H1 (cell line): ENCODE data around the gene GULP1. TPM values are rescaled to one million over a fixed set of nuclear protein-coding genes. Genes with fewer than 3 reads are reported as not detected.

Source experiments
- CTCF ChIA-PET: fragments of 300-600 bp; sonication (Branson Sonifier 250); formaldehyde crosslinking; loops from one replicate; lab custom pipeline; 2021; ENCODE audit not compliant: partially characterized antibody; lab: Charles Lee
- POLR2A ChIA-PET: fragments of 300-600 bp; sonication (Branson Sonifier 250); formaldehyde crosslinking; loops from one replicate; lab custom pipeline; 2021; ENCODE audit warnings: inconsistent platforms; ENCODE audit not compliant: partially characterized antibody; lab: Charles Lee
- DNase-seq, 2 experiments: peaks; one replicate each; pipeline versions ENCODE4 v3.0.0 to v3.0.0-alpha.2; 2010 to 2022; ENCODE audit warnings: low spot score in 2 of 2, low read depth in 1 of 2, mixed read lengths in 1 of 2
- FAIRE-seq: peaks from 2 replicates; lab custom pipeline; 2011; peaks lifted over from hg19 to GRCh38; lab: Jason Lieb, UNC
- H2AFZ ChIP-seq: 2 replicates; pipeline ENCODE4 v1.8.1; 2012; ENCODE audit warnings: low read length, inconsistent platforms
- H2AK5ac ChIP-seq: 2 replicates; pipeline ENCODE4 v1.6.1; 2013; ENCODE audit warnings: low read depth, low read length
- H2BK120ac ChIP-seq: replicated peaks from 2 replicates; pipeline ENCODE3; 2013; ENCODE audit warnings: low read depth, low read length, inconsistent platforms
- H2BK12ac ChIP-seq: 2 replicates; pipeline ENCODE4 v1.6.1; 2013; ENCODE audit warnings: low read depth, low read length
- H2BK15ac ChIP-seq: 2 replicates; pipeline ENCODE4 v1.6.1; 2013; ENCODE audit warnings: low read length
- H2BK20ac ChIP-seq: 2 replicates; pipeline ENCODE4 v1.6.1; 2013; ENCODE audit warnings: low read length
- H2BK5ac ChIP-seq: 2 replicates; pipeline ENCODE4 v1.6.1; 2013; ENCODE audit warnings: low read depth, low read length
- H3K14ac ChIP-seq: 2 replicates; pipeline ENCODE4 v1.6.1; 2013; ENCODE audit warnings: inconsistent platforms; ENCODE audit not compliant: insufficient read length
- H3K18ac ChIP-seq: 2 replicates; pipeline ENCODE4 v1.6.1; 2013; ENCODE audit warnings: low read length; ENCODE audit errors: extremely low read depth
- H3K23ac ChIP-seq: 2 replicates; pipeline ENCODE4 v1.6.1; 2013; ENCODE audit warnings: inconsistent platforms; ENCODE audit not compliant: insufficient read length
- H3K23me2 ChIP-seq: 2 replicates; pipeline ENCODE4 v1.6.1; 2013; ENCODE audit warnings: low read depth, low read length
- H3K27ac ChIP-seq: 2 replicates; pipeline ENCODE4 v1.6.1; 2011; ENCODE audit warnings: low read depth, low read length, inconsistent platforms
- H3K27me3 ChIP-seq, 4 experiments: replicated peaks in 1 of 4; 1 replicate in 1 of 4; 2 replicates in 3 of 4; pipeline versions ENCODE4 v1.6.1 to v1.8.1; 2011 to 2013; ENCODE audit warnings: low read length in 3 of 4, mild to moderate bottlenecking in 3 of 4, inconsistent platforms in 2 of 4, mixed read lengths in 2 of 4, moderate library complexity in 1 of 4; ENCODE audit not compliant: control insufficient read depth in 3 of 4, insufficient read depth in 3 of 4; ENCODE audit errors: extremely low read depth in 1 of 4
- H3K36me3 ChIP-seq, 4 experiments: 2 replicates each; pipeline versions ENCODE4 v1.6.1 to v1.8.1; 2011 to 2013; ENCODE audit warnings: mild to moderate bottlenecking in 4 of 4, low read length in 3 of 4, moderate library complexity in 2 of 4, control low read depth in 1 of 4, inconsistent platforms in 1 of 4; ENCODE audit not compliant: insufficient read depth in 4 of 4, control insufficient read depth in 2 of 4
- H3K4ac ChIP-seq: replicated peaks from 2 replicates; pipeline ENCODE3; 2013; ENCODE audit warnings: low read length, low read depth, mixed read lengths, inconsistent platforms; ENCODE audit not compliant: insufficient read length
- H3K4me1 ChIP-seq, 4 experiments: replicated peaks in 1 of 4; 1 replicate in 1 of 4; 2 replicates in 3 of 4; pipeline versions ENCODE4 v1.6.1 to v1.8.1; 2011 to 2013; ENCODE audit warnings: low read length in 3 of 4, inconsistent platforms in 2 of 4, mixed read lengths in 1 of 4; ENCODE audit not compliant: insufficient read depth in 4 of 4, control insufficient read depth in 3 of 4
- H3K4me2 ChIP-seq, 2 experiments: 2 replicates each; pipeline versions ENCODE4 v1.6.1 to v1.8.1; 2011 to 2013; ENCODE audit warnings: low read depth in 2 of 2, low read length in 2 of 2, control low read depth in 1 of 2, inconsistent platforms in 1 of 2, mild to moderate bottlenecking in 1 of 2; ENCODE audit not compliant: insufficient read depth in 1 of 2
- H3K4me3 ChIP-seq, 4 experiments: fragments of 200-600, 300-600 bp in 1 of 4; sonication (generic), shearing (Covaris generic), sonication (Bioruptor Twin) in 1 of 4; 2 replicates each; pipeline versions ENCODE4 v1.5.1 to v1.8.1; 2011 to 2016; ENCODE audit warnings: low read length in 4 of 4, low read depth in 3 of 4, control low read depth in 2 of 4, inconsistent platforms in 2 of 4, mild to moderate bottlenecking in 2 of 4, mixed read lengths in 1 of 4, moderate library complexity in 1 of 4; ENCODE audit not compliant: insufficient read depth in 2 of 4; ENCODE audit errors: extremely low read depth in 1 of 4
- H3K56ac ChIP-seq: replicated peaks from 2 replicates; pipeline ENCODE3; 2013; ENCODE audit warnings: low read depth, mild to moderate bottlenecking, mixed read lengths, low read length, inconsistent platforms; ENCODE audit not compliant: insufficient read length
- H3K79me1 ChIP-seq: 2 replicates; pipeline ENCODE4 v1.6.1; 2013; ENCODE audit warnings: low read depth, low read length, control low read depth
- H3K79me2 ChIP-seq, 2 experiments: 2 replicates each; pipeline versions ENCODE4 v1.6.1 to v1.8.1; 2012 to 2013; ENCODE audit warnings: low read length in 2 of 2, mild to moderate bottlenecking in 2 of 2, inconsistent platforms in 1 of 2; ENCODE audit not compliant: insufficient read depth in 2 of 2, control insufficient read depth in 1 of 2
- H3K9ac ChIP-seq, 4 experiments: replicated peaks in 1 of 4; 1 replicate in 1 of 4; 2 replicates in 3 of 4; pipeline versions ENCODE4 v1.6.1 to v1.8.1; 2011 to 2013; ENCODE audit warnings: low read depth in 3 of 4, low read length in 3 of 4, control low read depth in 2 of 4, mild to moderate bottlenecking in 2 of 4, moderate library complexity in 2 of 4, inconsistent platforms in 1 of 4; ENCODE audit errors: extremely low read depth in 1 of 4
- H3K9me3 ChIP-seq, 2 experiments: 2 replicates each; pipeline versions ENCODE4 v1.6.1 to v1.8.1; 2012 to 2013; ENCODE audit warnings: mild to moderate bottlenecking in 2 of 2, moderate library complexity in 2 of 2, control low read depth in 1 of 2, inconsistent platforms in 1 of 2, low read depth in 1 of 2, low read length in 1 of 2, mixed read lengths in 1 of 2; ENCODE audit not compliant: insufficient read depth in 2 of 2
- H4K20me1 ChIP-seq, 2 experiments: replicated peaks in 1 of 2; 2 replicates each; pipeline versions ENCODE3 to v1.8.1; 2011 to 2013; ENCODE audit warnings: inconsistent platforms in 2 of 2, low read length in 2 of 2, mild to moderate bottlenecking in 1 of 2; ENCODE audit not compliant: insufficient read depth in 2 of 2, control insufficient read depth in 1 of 2
- H4K5ac ChIP-seq: 2 replicates; pipeline ENCODE4 v1.6.1; 2013; ENCODE audit warnings: low read length, low read depth, mixed read lengths, inconsistent platforms; ENCODE audit not compliant: insufficient read length
- H4K8ac ChIP-seq: 2 replicates; pipeline ENCODE4 v1.8.0; 2013; ENCODE audit warnings: mild to moderate bottlenecking, moderate library complexity, low read length, inconsistent platforms; ENCODE audit not compliant: insufficient read depth; ENCODE audit errors: extremely low read depth
- H4K91ac ChIP-seq: replicated peaks from 2 replicates; pipeline ENCODE3; 2013; ENCODE audit warnings: low read length, mixed read lengths, inconsistent platforms; ENCODE audit not compliant: insufficient read length
- CEBPB ChIP-seq: IDR thresholded peaks from 2 replicates; pipeline ENCODE4 v1.6.1; 2012; ENCODE audit warnings: low read depth, low read length
- EP300 ChIP-seq, 2 experiments: IDR thresholded peaks; 1 replicate in 1 of 2; 2 replicates in 1 of 2; pipeline ENCODE4 v1.6.1; 2011 to 2012; ENCODE audit warnings: low read depth in 2 of 2, low read length in 2 of 2, mild to moderate bottlenecking in 2 of 2, borderline replicate concordance in 1 of 2, inconsistent platforms in 1 of 2, moderate library complexity in 1 of 2
- HDAC6 ChIP-seq: IDR thresholded peaks from one replicate; pipeline ENCODE4 v1.7.1; 2012; ENCODE audit warnings: low read depth, mild to moderate bottlenecking, inconsistent platforms, low read length, moderate library complexity
- MAFK ChIP-seq: IDR thresholded peaks from 2 replicates; pipeline ENCODE4 v1.6.1; 2012; ENCODE audit warnings: low read depth, mild to moderate bottlenecking, improper control_type of control experiment, low read length
- RAD21 ChIP-seq, 2 experiments: IDR thresholded peaks in 1 of 2; conservative IDR thresholded peaks in 1 of 2; 2 replicates each; pipeline ENCODE4 v1.6.1; 2011; ENCODE audit warnings: low read depth in 2 of 2, low read length in 2 of 2, improper control_type of control experiment in 1 of 2, inconsistent platforms in 1 of 2, mild to moderate bottlenecking in 1 of 2, moderate library complexity in 1 of 2
- SRF ChIP-seq: IDR thresholded peaks from 2 replicates; pipeline ENCODE4 v1.6.1; 2011; ENCODE audit warnings: mild to moderate bottlenecking, low read depth, low read length, moderate library complexity
- TEAD4 ChIP-seq: IDR thresholded peaks from 2 replicates; pipeline ENCODE4 v1.6.1; 2012; ENCODE audit warnings: low read depth, low read length, inconsistent platforms, mixed read lengths
- WGBS, 2 experiments: shearing (Covaris generic) in 1 of 2; methylation state at CpG; one replicate each; pipeline versions ENCODE4 v1.1.6 to v1.1.7; 2013 to 2015; ENCODE audit warnings: low lambda C conversion rate in 2 of 2, mixed read lengths in 2 of 2, inconsistent platforms in 1 of 2, low coverage in 1 of 2, missing lambda C conversion rate in 1 of 2; ENCODE audit not compliant: insufficient replicate concordance in 2 of 2, insufficient coverage in 1 of 2, insufficient read length in 1 of 2; ENCODE audit errors: extremely low coverage in 1 of 2, missing lambda C conversion rate in 1 of 2; 5-methylcytosine and 5-hydroxymethylcytosine counted together
- polyA plus RNA-seq, 7 experiments: library from polyadenylated mRNA; depleted of rRNA in 3 of 7; stranded (reverse) in 5 of 7; unstranded in 2 of 7; fragments of >200 nt in 5 of 7; fragments of 200-250 nt in 2 of 7; gene quantifications; 1 replicate in 5 of 7; 2 replicates in 1 of 7; 4 replicates in 1 of 7; pipeline versions ENCODE4 v1.2.1 to v1.2.3, GENCODE V29; 2011 to 2013; ENCODE audit warnings: missing spikeins in 2 of 7, mixed read lengths in 2 of 7
- total RNA-seq: library from RNA; stranded (reverse); fragmentation: NEBNext Ultra II Directional; extraction: Animal tissue kit (Norgen Biotek cat#: 25700); gene quantifications from 2 replicates; pipeline ENCODE4 v1.2.1, GENCODE V29; 2021
- TF ChIP-seq, protein P1 (sequence below): IDR thresholded peaks from 2 replicates; pipeline ENCODE4 v1.6.1; 2011; ENCODE audit warnings: low read depth, mild to moderate bottlenecking, low read length; ENCODE audit not compliant: insufficient read depth

Gene GULP1
- total and polyA plus RNA-seq, 2 of the 8 experiments (the other 6 are each of a cell fraction or from before 2014, with no cell fraction given), result 69.7 to 139 TPM

DNA sequence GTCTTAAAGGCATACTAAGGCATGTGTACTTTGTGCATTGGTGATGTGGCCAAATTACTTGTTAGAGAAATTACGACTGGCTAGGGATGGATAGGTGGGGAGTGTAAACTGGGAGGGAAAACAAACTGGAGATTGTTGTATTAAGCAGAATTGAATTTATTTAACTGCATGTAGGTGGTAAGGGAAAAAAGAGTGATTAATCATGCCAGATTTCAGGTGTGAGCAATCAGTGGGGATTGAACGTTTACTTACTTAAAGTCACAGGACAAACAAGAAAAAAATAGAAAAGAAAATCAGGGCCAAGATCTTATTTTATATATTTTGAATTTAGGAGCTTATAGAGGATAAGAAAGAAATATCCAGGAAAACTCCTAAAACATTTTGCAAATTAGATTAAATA, 88.6 kb downstream of the GULP1 start:
- peaks cover 13% of the 10 kb centered on the region in 2 experiments for H3K9me3 ChIP-seq
- no peak overlapping the region for H2AFZ ChIP-seq
- H3K4ac ChIP-seq, result peak overlapping the region; percentile 65
- ChIA-PET POLR2A (no interaction called here), CTCF (interaction anchor here (1.5 kb wide), 1 partner anchor 13 kb away, joined by 4 read pairs; no protein-coding TSS in a partner anchor)
- H2BK120ac ChIP-seq, result no peak overlapping the region
- FAIRE-seq (no peak), DNase-seq (no peak)
- no peaks in the 10 kb centered on the region for H4K20me1 ChIP-seq
- H3K79me1 ChIP-seq, result no peaks in the 10 kb centered on the region; the same call in 1 of the 2 replicates
- H2BK20ac ChIP-seq, result no peak overlapping the region
- H3K18ac ChIP-seq, result no peak overlapping the region
- no peak overlapping the region for H3K9ac ChIP-seq
- H2BK12ac ChIP-seq, result no peak overlapping the region
- peaks cover 0 to 3% (median 1%) of the 10 kb centered on the region in 4 experiments; a peak in 2 of 7 replicates for H3K4me1 ChIP-seq
- peaks cover 2 to 85% of the 10 kb centered on the region in 2 experiments; a peak in 3 of 4 replicates for H3K79me2 ChIP-seq
- WGBS, 2 experiments, result 85% methylated on average over 2 of the region's 2 CpGs; no CpG with 5 or more reads in 1 of the 2 experiments
- no peak overlapping the region for H4K8ac ChIP-seq
- H3K4me3 ChIP-seq, result no peak overlapping the region
- H2AK5ac ChIP-seq, result no peak overlapping the region
- H3K27me3 ChIP-seq, result no peaks in the 10 kb centered on the region
- H2BK5ac ChIP-seq, result no peak overlapping the region
- no peak overlapping the region for H3K23ac ChIP-seq
- H3K56ac ChIP-seq, result no peak overlapping the region
- no peaks in the 10 kb centered on the region for H3K23me2 ChIP-seq
- no peak overlapping the region for H3K27ac ChIP-seq
- peaks cover 0 to 23% (median 15%) of the 10 kb centered on the region in 4 experiments; a peak in 6 of 8 replicates for H3K36me3 ChIP-seq
- no peak overlapping the region for H4K5ac ChIP-seq
- H3K4me2 ChIP-seq, result no peak overlapping the region
- no peak overlapping the region for H2BK15ac ChIP-seq
- no peak overlapping the region for H4K91ac ChIP-seq
- H3K14ac ChIP-seq, result no peak overlapping the region
- TF ChIP-seq RAD21 (IDR thresholded peaks at IDR 0.05 in 1 of 2, conservative IDR thresholded peaks at IDR 0.05 in 1 of 2; ENCODE audit: low read depth in 2 of 2, low read length in 2 of 2) (no peak), MAFK (no peak), HDAC6 (no peak), CEBPB (no peak), EP300 (IDR thresholded peaks at IDR 0.05; ENCODE audit: borderline replicate concordance in 1 of 2, low read depth in 2 of 2, low read length in 2 of 2) (no peak), TEAD4 (no peak), SRF (no peak)
- TF ChIP-seq, protein P1, sequence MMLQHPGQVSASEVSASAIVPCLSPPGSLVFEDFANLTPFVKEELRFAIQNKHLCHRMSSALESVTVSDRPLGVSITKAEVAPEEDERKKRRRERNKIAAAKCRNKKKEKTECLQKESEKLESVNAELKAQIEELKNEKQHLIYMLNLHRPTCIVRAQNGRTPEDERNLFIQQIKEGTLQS, result no peak
